DOHH2 (cell line): ENCODE measurements around the gene SART1.

Experiments
- H3F3A ChIP-seq: fragments of 200-600 bp; sonication (generic), shearing (Covaris generic); 2 replicates; pipeline ENCODE4 v1.6.0; 2016; ENCODE audit warnings: antibody characterized with exemption, mild to moderate bottlenecking; ENCODE audit not compliant: control insufficient read depth, insufficient read depth
- H3K27ac ChIP-seq: fragments of 200-600 bp; sonication (generic); 2 replicates; pipeline ENCODE4 v1.5.1; 2014; ENCODE audit warnings: low read depth, mild to moderate bottlenecking, low read length, moderate library complexity
- H3K27me3 ChIP-seq: fragments of 200-600 bp; sonication (generic); 2 replicates; pipeline ENCODE4 v1.6.1; 2014; ENCODE audit warnings: mild to moderate bottlenecking, low read length, mixed read lengths; ENCODE audit not compliant: control insufficient read depth
- H3K36me3 ChIP-seq: fragments of 200-600 bp; sonication (generic); 2 replicates; pipeline ENCODE4 v1.6.1; 2014; ENCODE audit warnings: mild to moderate bottlenecking, low read length, moderate library complexity, mixed read lengths; ENCODE audit not compliant: control insufficient read depth
- H3K4me1 ChIP-seq: fragments of 200-600 bp; sonication (generic); 2 replicates; pipeline ENCODE4 v1.6.1; 2014; ENCODE audit warnings: mild to moderate bottlenecking, low read length, mixed read lengths; ENCODE audit not compliant: control insufficient read depth
- H3K4me2 ChIP-seq: fragments of 200-600 bp; sonication (generic); 2 replicates; pipeline ENCODE4 v1.6.0; 2014; ENCODE audit warnings: mild to moderate bottlenecking, low read length, moderate library complexity
- H3K4me3 ChIP-seq: fragments of 200-600 bp; sonication (generic); 2 replicates; pipeline ENCODE4 v1.5.1; 2014; ENCODE audit warnings: mild to moderate bottlenecking, low read length, mixed read lengths
- H3K79me2 ChIP-seq: fragments of 200-600 bp; sonication (generic); 2 replicates; pipeline ENCODE4 v1.6.1; 2014; ENCODE audit warnings: mild to moderate bottlenecking, low read length, mixed read lengths; ENCODE audit not compliant: control insufficient read depth
- H3K9me2 ChIP-seq: fragments of 200-600 bp; sonication (generic); replicated peaks from 2 replicates; pipeline ENCODE4 v1.6.1; 2014; ENCODE audit warnings: mild to moderate bottlenecking, low read length, mixed read lengths; ENCODE audit not compliant: control insufficient read depth
- H3K9me3 ChIP-seq: fragments of 200-600 bp; sonication (generic); 2 replicates; pipeline ENCODE4 v1.6.1; 2014; ENCODE audit warnings: antibody characterized with exemption, low read length, mixed read lengths; ENCODE audit not compliant: control insufficient read depth, insufficient read depth
- H4K20me1 ChIP-seq: fragments of 200-600 bp; sonication (generic); 2 replicates; pipeline ENCODE4 v1.6.0; 2014; ENCODE audit warnings: low read depth, mild to moderate bottlenecking, antibody characterized with exemption, low read length, moderate library complexity; ENCODE audit not compliant: control insufficient read depth, insufficient read depth
- CTCF ChIP-seq: fragments of 200-600 bp; sonication (generic); IDR thresholded peaks from one replicate; pipeline ENCODE4 v1.5.1; 2014; ENCODE audit warnings: antibody characterized with exemption, mild to moderate bottlenecking, low read depth, low read length; ENCODE audit not compliant: poor library complexity, severe bottlenecking
- EZH2phosphoT487 ChIP-seq: fragments of 200-600 bp; sonication (generic); IDR thresholded peaks from 2 replicates; pipeline ENCODE4 v1.6.1; 2017; ENCODE audit warnings: borderline replicate concordance, mild to moderate bottlenecking, antibody characterized with exemption, low read length, moderate library complexity, mixed read lengths

Gene SART1

GRCh38 chr11:65961267-65962140, at the start of gene SART1:
Gene SART1 (plus strand): TSS chr11:65961734. CDS start chr11:65961781, 47 bp downstream.
- H3K79me2 ChIP-seq = peaks cover 38% of the 10 kb centered on the region
- no peaks in the 10 kb centered on the region for H3K9me2 ChIP-seq
- peak within 1 kb of the TSS; percentile 62 for H3K27ac ChIP-seq
- peaks cover 37% of the 10 kb centered on the region for H3K36me3 ChIP-seq
- no peaks in the 10 kb centered on the region for H3F3A ChIP-seq
- no peaks in the 10 kb centered on the region for H3K9me3 ChIP-seq
- TF ChIP-seq CTCF (no peak), EZH2phosphoT487 (no peak)
- H3K4me1 ChIP-seq = peaks cover 25% of the 10 kb centered on the region
- peak within 1 kb of the TSS; percentile 91 for H3K4me2 ChIP-seq
- peaks cover 12% of the 10 kb centered on the region; the same call in 1 of the 2 replicates for H4K20me1 ChIP-seq
- no peaks in the 10 kb centered on the region for H3K27me3 ChIP-seq
- H3K4me3 ChIP-seq = peak within 1 kb of the TSS; percentile 99

- no peaks in the 10 kb centered on the region for H3F3A ChIP-seq
- H3K9me2 ChIP-seq = no peaks in the 10 kb centered on the region
- peaks cover 14% of the 10 kb centered on the region for H3K4me1 ChIP-seq
- no peak overlapping the region for H3K4me2 ChIP-seq
- H3K4me3 ChIP-seq = no peak overlapping the region
- no peaks in the 10 kb centered on the region; the same call in 1 of the 2 replicates for H3K36me3 ChIP-seq
- TF ChIP-seq EZH2phosphoT487 = no peak
- no peak for TF ChIP-seq CTCF
- no peaks in the 10 kb centered on the region for H3K9me3 ChIP-seq
- H3K27ac ChIP-seq = no peak overlapping the region
- H3K79me2 ChIP-seq = peaks cover 10% of the 10 kb centered on the region
- H4K20me1 ChIP-seq = no peaks in the 10 kb centered on the region
- H3K27me3 ChIP-seq = peaks cover 24% of the 10 kb centered on the region
These were observed 48.7 kb upstream of the SART1 start for GRCh38 chr11:65912845-65913244.

- peaks cover 16% of the 10 kb centered on the region; the same call in 1 of the 2 replicates for H3K27me3 ChIP-seq
- TF ChIP-seq CTCF (no peak), EZH2phosphoT487 (no peak)
- no peaks in the 10 kb centered on the region for H3F3A ChIP-seq
- peaks cover 4% of the 10 kb centered on the region; the same call in 1 of the 2 replicates for H3K36me3 ChIP-seq
- no peak overlapping the region for H3K4me2 ChIP-seq
- H3K27ac ChIP-seq = no peak overlapping the region
- no peaks in the 10 kb centered on the region for H4K20me1 ChIP-seq
- H3K4me3 ChIP-seq = no peak overlapping the region
- H3K9me2 ChIP-seq = no peaks in the 10 kb centered on the region
- no peaks in the 10 kb centered on the region for H3K9me3 ChIP-seq
- H3K4me1 ChIP-seq = peaks cover 24% of the 10 kb centered on the region
- H3K79me2 ChIP-seq = peaks cover 22% of the 10 kb centered on the region
These were observed 46.3 kb upstream of the SART1 start for GRCh38 chr11:65915101-65915820.
